HUES48 (cell line): Measurements from ENCODE around the gene ZBTB7C.

Experiments used
- H3K27ac ChIP-seq: one replicate; pipeline ENCODE4 v1.7.0; 2013; ENCODE audit warnings: low read depth, low read length, inconsistent platforms
- H3K27me3 ChIP-seq: 2 replicates; pipeline ENCODE4 v1.6.1; 2013; ENCODE audit warnings: mild to moderate bottlenecking, low read length; ENCODE audit not compliant: control insufficient read depth, insufficient read depth
- H3K36me3 ChIP-seq: 2 replicates; pipeline ENCODE4 v1.6.1; 2013; ENCODE audit warnings: low read length; ENCODE audit not compliant: control insufficient read depth, insufficient read depth
- H3K4me1 ChIP-seq: 2 replicates; pipeline ENCODE4 v1.6.1; 2013; ENCODE audit warnings: mild to moderate bottlenecking, low read length; ENCODE audit not compliant: control insufficient read depth, insufficient read depth
- H3K4me3 ChIP-seq: 2 replicates; pipeline ENCODE4 v1.5.1; 2013; ENCODE audit warnings: mild to moderate bottlenecking, low read depth, low read length
- H3K9ac ChIP-seq: 2 replicates; pipeline ENCODE4 v1.6.1; 2013; ENCODE audit warnings: mild to moderate bottlenecking, low read depth, low read length, moderate library complexity
- H3K9me3 ChIP-seq: 2 replicates; pipeline ENCODE4 v1.6.1; 2013; ENCODE audit warnings: low read length; ENCODE audit not compliant: control insufficient read depth, insufficient read depth

The ZBTB7C gene

DNA sequence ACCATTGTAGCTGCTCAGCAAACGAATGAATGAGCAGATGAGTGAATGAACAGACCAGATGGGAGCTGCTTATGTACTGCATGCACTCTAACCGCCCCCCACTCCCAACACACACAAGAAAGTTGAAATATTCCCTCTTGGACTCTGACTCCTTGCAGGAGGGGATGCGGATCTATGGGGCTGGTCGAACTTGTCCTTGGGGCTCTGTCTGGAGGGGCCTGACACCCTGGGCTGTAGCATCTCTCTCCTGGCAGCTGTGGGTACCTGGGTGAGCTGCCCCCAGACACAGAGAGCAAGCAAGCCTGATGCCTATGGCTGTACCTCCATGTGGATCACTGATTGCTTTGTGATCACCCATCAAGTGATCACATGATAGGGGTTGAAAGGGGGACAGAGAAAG is 286.4 kb downstream of the ZBTB7C start:
- H3K27me3 ChIP-seq, result no peaks in the 10 kb centered on the region
- H3K27ac ChIP-seq, result no peak overlapping the region
- H3K9me3 ChIP-seq, result no peaks in the 10 kb centered on the region
- no peak overlapping the region for H3K9ac ChIP-seq
- H3K4me3 ChIP-seq, result no peak overlapping the region
- H3K36me3 ChIP-seq, result no peaks in the 10 kb centered on the region
- no peaks in the 10 kb centered on the region; the same call in 1 of the 2 replicates for H3K4me1 ChIP-seq

DNA sequence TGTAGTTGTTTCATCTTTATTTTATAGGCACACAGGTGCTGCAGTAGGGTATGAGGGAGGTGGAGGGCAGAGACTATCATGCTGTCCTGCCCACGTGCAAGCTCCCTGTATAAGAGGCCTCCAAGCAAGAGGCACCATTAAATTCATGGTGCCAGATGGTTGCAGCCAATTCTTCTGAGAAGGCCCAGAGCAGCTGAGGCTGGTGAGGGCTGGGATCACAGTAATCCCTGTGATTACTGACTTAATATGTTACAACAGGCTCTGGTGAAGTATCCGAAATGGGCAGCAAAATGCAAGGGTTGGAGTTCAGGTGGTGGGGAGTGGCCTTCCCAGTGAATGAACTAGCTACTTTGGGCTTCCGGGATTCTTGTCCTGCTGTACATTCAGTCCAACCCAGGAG is 286.8 kb downstream of the ZBTB7C start:
- no peak overlapping the region for H3K4me3 ChIP-seq
- H3K27me3 ChIP-seq, result no peaks in the 10 kb centered on the region
- H3K9ac ChIP-seq, result no peak overlapping the region
- no peaks in the 10 kb centered on the region for H3K36me3 ChIP-seq
- H3K9me3 ChIP-seq, result no peaks in the 10 kb centered on the region
- no peaks in the 10 kb centered on the region; the same call in 1 of the 2 replicates for H3K4me1 ChIP-seq
- no peak overlapping the region for H3K27ac ChIP-seq

DNA sequence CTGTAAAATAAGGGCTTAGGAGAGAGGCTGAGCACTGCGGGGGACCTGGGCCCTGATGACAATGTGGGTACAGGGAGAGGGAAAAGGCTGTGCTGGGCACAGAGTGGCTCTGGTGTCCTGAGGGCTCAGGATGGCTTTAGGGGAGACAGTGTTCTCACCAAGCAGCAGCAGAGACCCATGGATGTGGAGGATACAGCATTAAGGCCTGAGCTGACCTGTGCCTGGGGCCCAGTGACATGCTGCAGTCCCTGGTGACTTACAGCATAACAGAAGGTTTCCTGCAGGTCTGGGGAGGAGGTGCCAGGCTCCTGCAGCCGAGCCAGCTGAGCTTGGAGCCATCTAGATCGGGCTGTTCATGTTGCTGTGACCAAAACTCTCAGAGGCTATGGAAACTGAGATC is 287.4 kb downstream of the ZBTB7C start:
- no peak overlapping the region for H3K9ac ChIP-seq

DNA sequence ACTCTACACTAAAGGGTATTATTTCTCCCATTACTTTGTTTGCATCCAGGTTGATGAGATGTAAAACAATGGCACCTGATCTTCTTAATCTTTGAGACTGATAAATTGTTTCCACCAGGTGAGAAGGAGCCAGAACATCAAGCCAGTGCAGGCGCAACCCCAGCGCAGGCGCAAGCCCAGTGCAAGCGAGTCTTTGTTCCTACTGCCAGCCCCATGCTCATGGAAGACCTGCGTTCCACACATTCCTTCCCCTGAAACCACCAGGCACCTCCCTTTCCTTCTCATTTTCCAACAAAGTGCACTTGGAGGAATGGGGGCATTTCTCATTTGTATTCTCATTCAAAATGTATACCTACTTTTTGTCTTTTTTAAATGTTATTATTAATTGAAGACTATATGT is 290.0 kb downstream of the ZBTB7C start:
- H3K4me1 ChIP-seq, result no peaks in the 10 kb centered on the region; the same call in 1 of the 2 replicates
- no peaks in the 10 kb centered on the region for H3K27me3 ChIP-seq

More for the DNA sequence above, 287.4 kb downstream of the ZBTB7C start:
- Histone ChIP-seq H3K4me3 (no peak overlapping the region), H3K27me3 (no peaks in the 10 kb centered on the region), H3K27ac (no peak overlapping the region), H3K36me3 (no peaks in the 10 kb centered on the region), H3K9me3 (no peaks in the 10 kb centered on the region), H3K4me1 (no peaks in the 10 kb centered on the region; the same call in 1 of the 2 replicates)

DNA sequence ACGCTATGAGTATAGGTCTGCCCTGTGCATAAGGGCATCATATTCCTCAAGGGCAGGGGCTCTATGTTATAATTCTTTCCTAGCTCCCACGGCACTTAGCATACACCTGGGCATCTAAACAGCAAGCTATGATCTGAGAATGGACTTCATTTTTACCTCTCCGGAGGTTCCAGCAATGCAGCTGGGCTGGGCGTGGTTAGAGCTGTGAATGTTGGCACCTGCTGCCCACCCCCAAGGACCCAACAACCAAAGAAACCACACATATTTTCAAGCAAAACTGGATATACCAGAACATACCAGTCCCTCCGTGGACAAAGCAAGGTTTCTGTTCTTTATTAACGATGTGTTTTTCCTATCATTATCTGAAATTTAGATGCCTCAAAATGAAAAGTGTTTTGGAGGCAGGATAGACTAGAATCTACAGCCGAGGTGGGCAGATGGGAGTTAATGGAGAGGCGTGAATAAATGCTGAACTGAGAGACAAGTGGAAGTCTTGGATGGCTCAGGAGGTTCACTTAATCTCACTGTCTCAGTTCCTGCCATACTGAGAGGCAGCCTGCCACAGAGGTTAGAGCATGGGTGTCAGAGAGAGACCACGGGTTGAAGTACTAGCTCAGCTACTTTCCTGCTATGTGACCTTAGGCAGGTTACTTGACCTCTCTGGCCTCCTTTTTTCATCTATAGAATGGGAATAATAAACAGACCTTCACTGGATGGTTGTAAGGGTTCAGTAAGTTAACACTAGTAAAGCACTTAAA is 292.1 kb downstream of the ZBTB7C start:
- Histone ChIP-seq H3K27ac (no peak overlapping the region), H3K27me3 (no peaks in the 10 kb centered on the region), H3K4me1 (no peaks in the 10 kb centered on the region), H3K4me3 (no peak overlapping the region), H3K9me3 (no peaks in the 10 kb centered on the region), H3K36me3 (no peaks in the 10 kb centered on the region), H3K9ac (no peak overlapping the region)

More for the DNA sequence above, 290.0 kb downstream of the ZBTB7C start:
- Histone ChIP-seq H3K9ac (no peak overlapping the region), H3K4me3 (no peak overlapping the region), H3K9me3 (no peaks in the 10 kb centered on the region), H3K36me3 (no peaks in the 10 kb centered on the region), H3K27ac (no peak overlapping the region)

DNA sequence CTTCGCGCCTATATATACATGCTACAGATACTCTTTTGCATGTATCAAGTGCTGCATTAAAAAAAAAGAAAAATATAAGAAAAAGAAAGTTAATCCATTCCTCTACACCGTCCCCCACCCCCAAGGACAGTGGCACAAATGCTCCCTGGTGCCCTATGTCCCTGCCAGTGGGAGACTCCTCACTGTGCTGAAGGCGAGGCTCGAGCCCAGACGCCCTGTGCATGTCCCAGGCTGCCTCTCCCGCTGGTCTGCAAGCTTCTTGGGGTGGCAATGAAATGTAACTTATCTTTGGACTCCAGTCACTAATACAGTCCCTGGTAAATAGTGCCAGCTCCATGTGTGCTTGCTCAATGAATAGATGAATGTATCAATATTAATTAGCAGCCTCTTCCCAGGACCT is 293.2 kb downstream of the ZBTB7C start:
- peaks cover 4% of the 10 kb centered on the region; the same call in 1 of the 2 replicates for H3K4me1 ChIP-seq
- H3K36me3 ChIP-seq, result no peaks in the 10 kb centered on the region
- H3K4me3 ChIP-seq, result no peak overlapping the region
- no peaks in the 10 kb centered on the region for H3K27me3 ChIP-seq
- no peak overlapping the region for H3K9ac ChIP-seq
- H3K27ac ChIP-seq, result no peak overlapping the region
- H3K9me3 ChIP-seq, result no peaks in the 10 kb centered on the region

DNA sequence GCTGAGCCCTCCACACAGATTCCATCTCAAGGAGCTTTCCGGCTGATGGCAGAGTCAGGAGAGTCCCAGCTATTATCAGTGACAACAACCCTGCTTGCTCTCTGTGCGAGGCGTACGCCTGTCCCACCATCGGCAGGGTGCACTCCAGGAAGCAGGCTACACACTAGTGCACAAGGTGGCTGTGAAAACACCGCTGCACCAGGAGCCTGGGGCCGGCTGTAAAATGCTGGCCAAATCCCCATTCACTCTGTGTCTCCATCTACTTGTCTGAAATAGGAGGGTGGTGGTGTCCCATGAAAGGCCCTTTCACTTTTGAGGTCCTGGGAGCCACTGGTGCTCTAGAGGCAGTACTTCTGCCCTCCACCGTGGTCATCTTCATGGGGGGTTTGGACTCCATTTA is 295.5 kb downstream of the ZBTB7C start:
- H3K27ac ChIP-seq, result no peak overlapping the region
- H3K9me3 ChIP-seq, result no peaks in the 10 kb centered on the region
- H3K4me1 ChIP-seq, result peaks cover 20% of the 10 kb centered on the region
- no peaks in the 10 kb centered on the region for H3K36me3 ChIP-seq
- no peak overlapping the region for H3K4me3 ChIP-seq
- no peaks in the 10 kb centered on the region for H3K27me3 ChIP-seq
- no peak overlapping the region for H3K9ac ChIP-seq

DNA sequence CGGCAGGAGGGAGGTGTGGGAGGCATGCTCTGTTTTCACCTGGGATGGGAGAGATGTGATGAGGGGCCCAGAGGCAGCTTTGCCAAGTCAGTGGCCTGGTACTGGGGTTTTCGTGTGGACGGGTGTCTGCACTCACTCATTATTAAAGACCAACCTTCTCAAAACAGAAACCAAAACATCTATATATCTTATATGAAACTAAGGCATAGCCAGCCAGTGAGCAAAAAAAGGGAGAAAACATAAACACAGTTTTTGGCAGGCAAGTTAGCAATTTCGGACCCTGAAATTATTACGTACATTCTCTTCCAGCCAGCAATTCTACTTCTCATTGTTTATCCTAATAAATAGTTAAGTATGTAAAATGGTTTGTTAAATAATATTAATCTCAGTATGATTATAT is 297.6 kb downstream of the ZBTB7C start:
- Histone ChIP-seq H3K36me3 (no peaks in the 10 kb centered on the region), H3K4me1 (peaks cover 20% of the 10 kb centered on the region), H3K27ac (no peak overlapping the region), H3K9me3 (no peaks in the 10 kb centered on the region), H3K9ac (no peak overlapping the region), H3K27me3 (no peaks in the 10 kb centered on the region), H3K4me3 (no peak overlapping the region)

DNA sequence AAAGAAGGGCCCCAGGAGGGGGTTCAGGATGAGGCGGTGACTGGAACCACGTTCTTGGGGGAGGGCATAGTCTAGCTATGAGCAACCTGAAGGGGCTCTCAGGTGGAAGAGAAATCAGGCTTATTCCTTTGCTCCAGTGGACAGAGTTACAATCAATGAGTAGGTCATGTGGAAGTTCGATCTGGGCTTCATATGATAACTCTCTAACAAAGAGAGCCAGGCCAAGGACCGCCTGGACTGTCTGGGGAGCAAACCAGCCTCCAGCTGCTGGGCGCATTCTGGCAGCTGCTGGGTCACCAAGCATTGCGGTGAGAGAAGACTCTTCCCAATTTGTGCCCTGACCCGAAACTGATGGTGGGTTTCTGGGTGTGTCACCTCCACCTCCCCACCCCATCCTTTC is 298.4 kb downstream of the ZBTB7C start:
- H3K9ac ChIP-seq, result no peak overlapping the region
- no peaks in the 10 kb centered on the region for H3K36me3 ChIP-seq
- peaks cover 20% of the 10 kb centered on the region for H3K4me1 ChIP-seq
- H3K9me3 ChIP-seq, result no peaks in the 10 kb centered on the region
- no peak overlapping the region for H3K27ac ChIP-seq
- H3K4me3 ChIP-seq, result no peak overlapping the region
- H3K27me3 ChIP-seq, result no peaks in the 10 kb centered on the region

DNA sequence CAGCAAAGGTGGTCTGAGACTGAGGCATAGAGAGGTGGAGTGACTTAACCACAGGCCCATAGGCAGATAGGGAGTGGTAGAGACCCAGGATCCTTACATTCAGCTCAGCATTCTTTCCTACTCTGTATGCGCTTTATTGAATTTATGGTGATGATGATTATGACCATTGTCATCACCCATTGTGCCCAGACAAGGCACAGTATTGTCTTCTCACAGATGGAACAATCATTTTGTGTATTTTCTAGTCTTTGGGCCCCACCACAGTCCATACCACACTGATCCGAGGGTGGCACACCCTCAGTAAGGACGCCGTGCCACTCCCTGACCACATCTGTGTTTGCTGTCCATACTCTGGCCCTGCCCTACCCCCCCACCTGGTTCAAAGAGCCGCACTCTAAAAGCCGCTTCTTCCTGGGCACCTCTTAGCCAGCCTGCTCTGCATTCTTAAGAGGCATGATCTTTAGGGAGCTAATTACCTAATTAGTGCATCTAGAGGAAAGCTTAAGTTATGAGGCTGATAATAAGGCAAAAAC is 299.2 kb downstream of the ZBTB7C start:
- H3K9ac ChIP-seq, result no peak overlapping the region
- no peak overlapping the region for H3K27ac ChIP-seq
- no peak overlapping the region for H3K4me3 ChIP-seq
- H3K4me1 ChIP-seq, result peaks cover 20% of the 10 kb centered on the region
- H3K36me3 ChIP-seq, result no peaks in the 10 kb centered on the region
- H3K9me3 ChIP-seq, result no peaks in the 10 kb centered on the region
- H3K27me3 ChIP-seq, result no peaks in the 10 kb centered on the region

DNA sequence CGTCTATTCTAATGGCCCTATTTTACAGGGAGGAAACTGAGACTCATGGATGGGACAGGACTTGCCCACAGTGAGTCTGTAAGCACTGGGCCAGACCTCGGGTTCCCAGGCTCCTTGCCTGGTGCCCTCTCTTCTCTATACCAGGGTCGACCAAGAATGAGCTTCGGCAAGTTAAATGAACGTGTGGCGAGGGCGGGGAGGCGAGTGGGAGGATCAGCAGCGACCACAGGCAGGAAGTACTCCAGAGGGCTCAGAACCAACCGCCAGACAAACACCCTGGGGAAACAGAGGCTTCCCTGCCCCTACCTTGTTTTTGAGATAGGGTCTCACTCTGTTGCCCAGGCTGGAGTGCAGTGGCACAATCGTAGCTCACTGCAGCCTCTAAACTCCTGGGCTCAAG is 301.0 kb downstream of the ZBTB7C start:
- Histone ChIP-seq H3K27ac (no peak overlapping the region), H3K27me3 (no peaks in the 10 kb centered on the region), H3K9me3 (no peaks in the 10 kb centered on the region), H3K4me3 (no peak overlapping the region), H3K4me1 (peaks cover 20% of the 10 kb centered on the region), H3K36me3 (no peaks in the 10 kb centered on the region), H3K9ac (no peak overlapping the region)
